AG04450 (cell line): ENCODE results near the gene IDUA. TPM values are rescaled to one million over a fixed set of nuclear protein-coding genes. Genes with fewer than 3 reads are reported as not detected.
"Not testable (repeated sequence)": the region's sequence is repeated elsewhere in the genome, so short reads cannot be mapped to it uniquely, and the experiment has no call there.

Experiments
- CTCF ChIA-PET: fragments of 300-600, 350-600 bp; formaldehyde crosslinking; extraction: SDS; loops from one replicate; lab custom pipeline; 2022; ENCODE audit warnings: antibody characterized with exemption, inconsistent platforms; lab: Charles Lee
- POLR2A ChIA-PET: fragments of 350-600 bp; formaldehyde crosslinking; extraction: SDS; loops from one replicate; lab custom pipeline; 2021; ENCODE audit warnings: antibody characterized with exemption, inconsistent platforms; lab: Yijun Ruan, JAX
- DNase-seq: peaks from one replicate; pipeline ENCODE4 v3.0.0-alpha.2; 2011; ENCODE audit warnings: low read depth, low spot score
- H3K27ac ChIP-seq: one replicate; pipeline ENCODE4 v1.5.1; 2012; ENCODE audit warnings: low read depth, low read length, control low read depth
- H3K27me3 ChIP-seq: one replicate; pipeline ENCODE4 v1.6.0; 2012; ENCODE audit warnings: low read length; ENCODE audit not compliant: control insufficient read depth, insufficient read depth
- H3K4me3 ChIP-seq: 2 replicates; pipeline ENCODE4 v1.5.1; 2011; ENCODE audit warnings: mild to moderate bottlenecking, low read depth, low read length, control low read depth
- H3K9me3 ChIP-seq: 2 replicates; pipeline ENCODE4 v1.5.1; 2012; ENCODE audit warnings: low read length; ENCODE audit not compliant: control insufficient read depth, insufficient read depth
- CTCF ChIP-seq: IDR thresholded peaks from 2 replicates; pipeline ENCODE4 v1.5.1; 2011; ENCODE audit warnings: low read depth, low read length, control low read depth, inconsistent platforms
- polyA plus RNA-seq: library from polyadenylated mRNA; depleted of rRNA; stranded (reverse); fragments of >200 nt; gene quantifications from 2 replicates; pipeline ENCODE4 v1.2.3, GENCODE V29; 2011; rRNA removed

The IDUA gene
- polyA plus RNA-seq, 1 experiment = 3.9 TPM

DNA sequence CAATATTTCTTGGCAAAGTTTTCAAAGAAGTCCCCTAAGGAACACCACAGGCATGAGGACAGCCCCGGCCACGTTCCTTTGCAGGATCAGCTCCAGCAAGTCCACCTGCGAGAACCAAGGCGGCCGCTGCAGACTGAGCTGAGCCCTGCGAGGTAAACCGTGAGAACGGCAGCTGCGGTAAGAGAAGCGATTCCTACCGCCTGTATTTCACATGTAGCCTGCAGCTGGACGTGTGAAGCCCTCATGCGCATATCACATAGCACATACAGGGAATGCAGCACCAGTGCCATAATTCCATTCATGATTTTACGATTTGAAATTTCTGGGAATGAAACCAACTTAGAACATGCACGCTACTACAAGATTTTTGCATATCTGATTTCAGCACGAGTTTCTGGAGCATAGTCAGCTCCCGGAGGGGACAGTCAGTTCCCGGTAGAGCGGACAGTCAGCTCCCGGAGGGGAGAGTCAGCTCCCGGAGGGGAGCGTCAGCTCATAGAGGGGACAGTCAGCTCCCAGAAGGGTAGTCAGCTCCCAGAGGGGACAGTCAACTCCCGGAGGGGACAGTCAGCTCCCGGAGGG is 66.3 kb downstream of the IDUA start:
- Histone ChIP-seq H3K27ac (peak overlapping the region; percentile 47), H3K4me3 (0 out of 2 replicates have a peak overlapping the region, but pooled peaks have one; percentile 4), H3K9me3 (peaks cover 14% of the 10 kb centered on the region), H3K27me3 (peaks cover 42% of the 10 kb centered on the region)
- DNase-seq = peak; percentile 69
- POLR2A ChIA-PET = interaction anchor here (0.6 to 1.0 kb wide), 3 partner anchors 10 to 195 kb away, joined by 3 to 5 read pairs (median 3); no protein-coding TSS in a partner anchor
- TF ChIP-seq CTCF = no peak
- CTCF ChIA-PET = interaction anchor here (0.6 kb wide), 1 partner anchor 157 kb away, joined by 5 read pairs; no protein-coding TSS in a partner anchor

GRCh38 chr4:1053891-1054290 is 67.0 kb downstream of the IDUA start:
- POLR2A ChIA-PET = interaction anchor here (1.0 kb wide), 2 partner anchors 10 to 19 kb away, joined by 3 to 5 read pairs; no protein-coding TSS in a partner anchor
- H3K27me3 ChIP-seq = peaks cover 50% of the 10 kb centered on the region
- CTCF ChIA-PET, DNase-seq, H3K27ac ChIP-seq, H3K4me3 ChIP-seq: not testable (repeated sequence)
- H3K9me3 ChIP-seq = peaks cover 14% of the 10 kb centered on the region

Other genes starting within 250 kb of the IDUA start
- gene CPLX1, start 160.9 kb upstream of the IDUA start, polyA plus RNA-seq = 0.11 TPM in 1 of 2 replicates, not detected in the other
- gene GAK, start 54.7 kb upstream of the IDUA start, polyA plus RNA-seq = 17.0 and 21.5 TPM in 2 replicates
- gene TMEM175, start 54.6 kb upstream of the IDUA start, polyA plus RNA-seq = 27.9 and 31.8 TPM in 2 replicates
- 4.5 and 6.0 TPM in 2 replicates for gene DGKQ, start 13.5 kb upstream of the IDUA start, polyA plus RNA-seq
- 0.05 and 0.06 TPM in 2 replicates for gene SLC26A1, start 6.4 kb downstream of the IDUA start, polyA plus RNA-seq
- 11.2 and 22.3 TPM in 2 replicates for gene FGFRL1, start 24.6 kb downstream of the IDUA start, polyA plus RNA-seq
- gene RNF212, start 126.5 kb downstream of the IDUA start, polyA plus RNA-seq = 0.52 and 0.88 TPM in 2 replicates
- gene SPON2, start 185.5 kb downstream of the IDUA start, polyA plus RNA-seq = 132 and 190 TPM in 2 replicates